DMS 273 treated with DMSO at 0.1 percent for 48 hours (cell line): ENCODE results near the gene GPR135.
A peak's percentile ranks its signal among the peaks of the same experiment; 100 is the strongest.

Source experiments
- DNase-seq: peaks from one replicate; lab custom pipeline; 2025; lab: John Stamatoyannopoulos, UW

Gene GPR135, protein sequence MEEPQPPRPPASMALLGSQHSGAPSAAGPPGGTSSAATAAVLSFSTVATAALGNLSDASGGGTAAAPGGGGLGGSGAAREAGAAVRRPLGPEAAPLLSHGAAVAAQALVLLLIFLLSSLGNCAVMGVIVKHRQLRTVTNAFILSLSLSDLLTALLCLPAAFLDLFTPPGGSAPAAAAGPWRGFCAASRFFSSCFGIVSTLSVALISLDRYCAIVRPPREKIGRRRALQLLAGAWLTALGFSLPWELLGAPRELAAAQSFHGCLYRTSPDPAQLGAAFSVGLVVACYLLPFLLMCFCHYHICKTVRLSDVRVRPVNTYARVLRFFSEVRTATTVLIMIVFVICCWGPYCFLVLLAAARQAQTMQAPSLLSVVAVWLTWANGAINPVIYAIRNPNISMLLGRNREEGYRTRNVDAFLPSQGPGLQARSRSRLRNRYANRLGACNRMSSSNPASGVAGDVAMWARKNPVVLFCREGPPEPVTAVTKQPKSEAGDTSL

DNA sequence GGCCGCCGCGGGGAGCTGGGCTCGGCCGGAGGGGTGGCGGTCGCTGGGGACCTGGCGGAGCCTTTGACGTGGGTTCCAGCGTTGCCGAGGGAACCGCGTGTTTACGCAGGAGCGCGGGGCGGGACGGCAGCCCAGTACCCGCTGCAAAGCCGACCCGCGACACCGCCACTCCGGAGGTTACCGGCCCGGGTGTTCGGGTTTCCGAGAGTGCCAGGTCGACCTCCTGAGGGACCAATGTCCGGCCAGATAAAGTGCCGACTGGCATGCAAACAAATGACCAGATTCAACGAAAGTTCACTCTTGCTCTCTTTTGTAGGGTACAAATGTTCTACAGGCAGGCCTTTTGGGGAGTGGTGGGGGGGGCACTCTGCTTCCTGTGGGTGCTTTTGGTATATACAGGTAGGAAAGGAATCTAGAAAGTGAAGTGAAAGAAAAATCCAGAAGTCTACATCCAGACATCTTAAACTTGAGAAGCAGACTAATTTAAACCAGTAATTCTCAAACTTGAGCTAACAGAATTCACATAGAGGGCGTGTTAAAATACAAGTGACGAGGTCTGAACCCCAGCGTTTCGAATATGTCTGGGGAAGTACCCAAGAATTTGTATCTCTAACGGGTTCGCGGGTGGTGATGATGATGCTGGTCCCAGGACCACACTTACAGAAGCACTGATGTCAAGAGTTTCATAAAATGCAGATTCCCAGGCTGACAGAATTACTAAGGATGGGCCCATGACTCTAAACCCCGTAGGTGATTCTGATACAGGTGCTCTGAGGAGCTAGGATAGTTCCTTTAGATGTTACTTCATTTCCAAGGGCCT is at the start of gene GPR135:
Gene GPR135 (minus strand): TSS at position 65 of the 820 bp plus-strand sequence. CDS start 154 bp downstream, outside the sequence.
- no peak for DNase-seq

DNA sequence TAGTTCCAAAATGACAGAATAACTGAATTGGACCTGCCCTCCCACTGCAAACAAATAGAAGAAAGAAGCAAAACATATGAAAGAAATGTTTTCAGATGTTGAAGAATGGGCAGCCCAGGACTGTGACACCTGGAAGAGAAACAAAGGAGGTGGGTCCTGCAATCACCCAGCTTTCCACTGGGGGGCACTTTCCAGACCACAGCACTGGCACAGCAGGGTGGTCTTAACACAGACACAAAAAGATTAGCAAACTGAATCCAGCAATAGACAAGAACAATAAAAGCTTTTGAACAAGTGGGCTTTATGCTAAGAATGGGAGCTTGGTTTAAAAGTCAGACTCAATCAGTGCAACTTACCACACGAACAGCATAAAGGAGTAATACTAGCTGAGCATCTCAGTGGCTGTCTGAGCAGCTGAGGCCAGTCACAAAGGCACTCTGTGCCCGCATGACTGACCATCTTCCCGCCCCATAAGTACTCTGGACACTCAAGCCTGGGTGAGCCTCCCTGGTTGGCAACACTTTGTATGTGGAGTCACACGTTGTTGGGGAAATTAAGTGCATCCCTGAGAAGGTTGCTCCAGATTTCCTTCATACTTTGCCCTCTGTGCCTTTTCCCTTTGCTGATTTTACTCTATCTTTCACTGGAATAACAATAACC is 46.9 kb upstream of the GPR135 start:
- no peak for DNase-seq

DNA sequence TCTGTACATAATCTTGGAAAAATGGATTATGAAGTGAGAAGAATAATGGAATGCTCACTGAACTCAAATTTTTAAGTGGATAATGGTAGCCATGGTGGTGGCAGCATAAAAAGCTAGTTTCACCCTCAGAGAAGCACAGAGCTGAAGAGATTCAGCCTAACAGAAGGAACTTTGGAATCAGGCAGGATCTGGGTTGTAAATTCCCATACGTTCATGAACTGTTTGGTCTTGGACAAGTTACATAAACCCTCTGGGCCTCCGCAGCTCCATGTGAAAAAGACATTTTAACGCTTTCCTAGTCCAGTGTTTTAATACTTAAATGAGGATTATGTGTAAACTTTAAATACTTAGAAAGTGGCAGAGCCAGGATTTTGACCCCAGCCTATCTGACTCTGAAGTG is 45.8 kb upstream of the GPR135 start:
- DNase-seq, result no peak

DNA sequence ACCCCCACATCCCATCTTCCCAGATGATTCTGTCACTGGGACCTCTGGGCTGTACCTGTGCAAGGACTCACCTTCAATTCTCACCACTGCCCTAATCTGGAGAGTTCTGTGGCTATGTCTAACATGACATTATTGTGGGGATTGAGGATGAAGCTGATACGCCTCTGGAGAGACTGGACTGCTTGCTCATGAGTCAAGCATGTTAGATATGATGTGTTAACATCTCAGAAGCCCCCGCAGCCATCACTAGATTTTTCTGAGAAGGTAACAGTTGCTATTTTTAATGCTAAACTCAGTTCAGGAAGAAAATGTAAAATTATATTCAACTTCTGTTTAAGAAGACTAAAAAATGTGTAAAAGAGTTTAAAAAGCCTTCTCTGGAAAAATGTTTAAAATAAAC is 44.8 kb upstream of the GPR135 start:
- DNase-seq, result no peak

DNA sequence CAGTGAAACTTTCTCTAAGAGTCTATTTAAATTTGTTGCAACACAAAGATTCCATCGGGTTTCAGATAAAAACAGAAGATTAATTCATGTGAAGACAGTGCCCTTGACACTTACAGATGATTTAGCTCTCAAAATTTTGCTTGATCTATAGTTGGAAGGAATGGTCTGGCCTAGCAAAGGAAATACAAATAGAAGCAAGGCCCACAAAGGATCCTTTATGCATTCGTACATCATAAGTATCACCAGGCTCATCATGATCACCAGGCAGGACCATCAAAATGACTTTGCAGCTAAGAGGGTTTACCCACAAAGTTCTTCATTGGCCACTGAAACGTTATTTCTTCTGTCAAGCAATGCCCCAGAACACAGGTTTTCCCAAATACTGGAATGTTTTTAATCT is 43.9 kb upstream of the GPR135 start:
- DNase-seq, result no peak

DNA sequence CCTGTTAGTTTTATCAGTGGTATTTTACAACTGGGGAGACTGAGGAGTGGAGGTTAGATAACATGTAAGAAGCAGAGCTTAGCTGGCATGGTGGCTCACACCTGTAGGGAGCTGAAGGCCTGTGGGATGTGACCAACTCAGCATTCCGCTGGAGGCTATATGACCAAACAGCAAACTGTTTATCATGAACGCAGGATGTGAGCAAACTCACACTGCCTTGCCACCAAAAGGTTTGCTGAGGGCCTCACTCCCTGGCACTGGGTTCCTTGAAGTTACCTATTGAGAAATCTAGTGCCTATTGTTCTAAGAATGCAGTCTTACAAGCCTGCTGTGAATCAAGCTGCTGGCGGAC is 42.5 kb upstream of the GPR135 start:
- no peak for DNase-seq

DNA sequence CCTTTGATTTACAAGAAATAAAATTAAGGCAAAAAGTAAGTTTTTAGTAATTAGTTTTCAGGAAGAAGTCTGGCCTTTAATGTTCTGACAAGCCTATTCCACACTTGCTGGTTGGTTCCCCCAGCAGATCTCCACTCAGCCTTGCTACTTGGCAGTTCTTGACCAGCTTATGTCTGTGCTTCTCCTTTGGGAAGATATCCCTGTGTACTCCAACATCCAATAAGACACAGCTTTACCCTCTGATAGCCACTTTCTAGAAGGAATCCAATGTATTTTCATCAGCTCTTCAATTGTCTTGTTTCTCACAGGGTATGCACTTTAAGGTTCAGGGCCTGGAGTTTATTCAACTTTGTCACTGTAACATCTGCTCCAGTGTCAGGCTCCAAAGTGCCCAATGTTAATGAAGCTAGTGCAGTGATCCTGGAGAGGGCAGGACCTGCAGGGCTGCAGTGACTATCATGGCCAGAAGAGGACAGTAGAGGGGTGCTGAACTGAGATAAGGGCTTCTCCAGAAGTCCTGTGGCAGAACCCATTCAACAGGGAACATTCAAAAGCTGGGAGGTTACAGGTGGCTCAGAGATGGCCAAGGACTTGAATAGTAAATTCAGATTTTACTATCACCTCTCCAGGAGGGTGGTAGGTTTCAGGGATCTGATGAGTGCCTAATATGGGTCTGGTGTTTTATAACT is 42.0 kb upstream of the GPR135 start:
- peak; percentile 67 for DNase-seq

DNA sequence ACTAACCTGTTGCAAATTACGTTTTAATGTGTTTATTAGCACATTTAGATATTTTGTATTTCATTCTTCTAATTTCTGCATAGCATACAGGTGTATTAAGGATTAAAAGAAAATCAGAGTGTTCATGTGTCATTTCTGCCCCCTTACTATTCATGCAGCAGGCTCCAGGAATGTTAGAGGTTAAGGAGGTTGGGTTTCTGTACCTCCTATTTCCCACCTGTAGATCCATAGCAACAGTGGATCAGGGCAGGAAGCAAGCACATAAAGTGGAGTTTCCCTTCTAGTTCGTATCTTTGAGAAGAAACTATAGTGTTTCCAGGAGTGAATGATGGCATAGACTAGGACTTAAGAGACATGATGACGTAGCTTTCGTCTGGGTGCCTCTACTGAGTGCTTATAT is 38.1 kb upstream of the GPR135 start:
- no peak for DNase-seq

DNA sequence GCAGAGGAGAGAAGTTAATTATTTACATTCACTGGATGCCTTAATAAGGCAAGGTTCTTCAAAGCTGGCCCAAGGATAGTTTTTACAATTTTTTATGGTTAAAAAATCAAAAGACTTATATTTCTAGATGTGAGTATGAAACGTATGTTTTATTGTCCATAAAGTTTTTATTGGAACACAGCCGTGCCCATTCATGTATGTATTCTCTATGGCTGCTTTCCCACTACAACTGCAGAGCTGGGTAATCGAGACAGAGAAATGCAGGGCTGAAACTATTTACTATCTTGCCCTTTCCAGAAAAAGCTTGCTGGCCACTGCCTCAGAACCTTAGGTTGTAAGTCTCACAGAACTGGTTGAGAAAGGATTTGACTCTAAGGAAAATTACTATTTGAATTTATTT is 35.6 kb upstream of the GPR135 start:
- DNase-seq, result no peak

DNA sequence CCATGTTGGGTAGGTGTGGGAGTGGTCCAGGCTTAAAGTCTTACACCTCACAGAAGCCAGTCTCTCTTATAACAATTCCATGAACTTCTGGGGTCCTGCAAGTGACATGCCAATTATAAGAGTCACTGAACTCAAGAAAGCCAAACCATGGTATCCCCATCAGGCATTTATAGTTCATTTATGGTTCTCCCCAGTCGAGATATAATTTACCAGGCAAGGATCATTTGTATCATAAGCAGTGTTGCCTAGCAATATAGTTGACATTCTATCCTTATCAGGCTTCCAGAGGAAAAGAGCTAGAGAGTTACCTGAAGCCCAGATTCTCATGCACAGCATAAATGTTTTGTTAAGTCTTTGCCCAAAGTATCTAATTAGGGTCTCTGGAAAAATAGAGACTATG is 27.2 kb upstream of the GPR135 start:
- DNase-seq, result no peak

DNA sequence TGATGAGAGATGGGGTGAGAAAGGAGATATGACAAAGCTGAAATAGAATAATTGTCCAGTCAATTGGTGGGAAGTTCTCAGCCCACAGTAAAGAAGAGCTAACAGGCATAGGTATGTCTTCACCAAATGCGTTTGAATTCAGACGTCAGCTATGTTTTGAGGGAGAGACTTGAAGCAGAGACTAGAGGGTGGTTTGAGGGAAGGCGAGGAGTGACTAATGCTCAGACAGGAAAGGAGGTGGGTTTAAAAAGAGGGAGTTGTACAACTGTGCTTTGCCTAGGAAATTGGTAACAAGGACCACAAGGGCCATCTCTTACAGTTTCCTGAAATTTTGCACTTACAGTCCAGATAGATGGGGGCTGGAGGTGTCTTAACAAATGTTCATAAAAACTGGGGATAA is 25.6 kb upstream of the GPR135 start:
- no peak for DNase-seq

DNA sequence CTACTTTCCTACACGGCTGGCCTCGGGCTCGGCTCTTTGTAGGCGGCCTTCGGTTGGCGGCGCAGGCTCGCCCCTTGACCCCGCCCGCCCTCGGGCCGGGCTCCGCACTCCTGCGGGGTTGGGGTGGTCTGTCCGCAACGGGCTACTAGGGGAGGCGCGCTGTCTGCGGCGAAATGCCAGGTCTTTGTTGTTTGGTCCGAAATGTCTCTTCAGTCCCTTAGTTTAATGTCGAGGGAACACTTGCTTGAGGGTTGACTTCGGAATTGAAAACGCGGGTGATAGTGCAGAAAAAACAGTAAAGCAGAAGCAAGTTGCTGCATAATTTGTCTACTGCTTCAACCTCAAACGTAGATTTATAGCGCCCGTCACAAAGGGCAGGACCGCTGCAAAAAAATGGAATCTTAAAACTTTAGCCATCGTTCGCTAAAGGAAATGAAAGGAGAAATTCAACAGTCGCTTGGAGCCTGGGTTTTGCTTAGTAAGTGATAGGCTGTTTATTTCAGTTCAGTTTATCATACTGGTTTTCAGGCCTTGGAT is 19.5 kb upstream of the GPR135 start:
- peak; percentile 18 for DNase-seq

DNA sequence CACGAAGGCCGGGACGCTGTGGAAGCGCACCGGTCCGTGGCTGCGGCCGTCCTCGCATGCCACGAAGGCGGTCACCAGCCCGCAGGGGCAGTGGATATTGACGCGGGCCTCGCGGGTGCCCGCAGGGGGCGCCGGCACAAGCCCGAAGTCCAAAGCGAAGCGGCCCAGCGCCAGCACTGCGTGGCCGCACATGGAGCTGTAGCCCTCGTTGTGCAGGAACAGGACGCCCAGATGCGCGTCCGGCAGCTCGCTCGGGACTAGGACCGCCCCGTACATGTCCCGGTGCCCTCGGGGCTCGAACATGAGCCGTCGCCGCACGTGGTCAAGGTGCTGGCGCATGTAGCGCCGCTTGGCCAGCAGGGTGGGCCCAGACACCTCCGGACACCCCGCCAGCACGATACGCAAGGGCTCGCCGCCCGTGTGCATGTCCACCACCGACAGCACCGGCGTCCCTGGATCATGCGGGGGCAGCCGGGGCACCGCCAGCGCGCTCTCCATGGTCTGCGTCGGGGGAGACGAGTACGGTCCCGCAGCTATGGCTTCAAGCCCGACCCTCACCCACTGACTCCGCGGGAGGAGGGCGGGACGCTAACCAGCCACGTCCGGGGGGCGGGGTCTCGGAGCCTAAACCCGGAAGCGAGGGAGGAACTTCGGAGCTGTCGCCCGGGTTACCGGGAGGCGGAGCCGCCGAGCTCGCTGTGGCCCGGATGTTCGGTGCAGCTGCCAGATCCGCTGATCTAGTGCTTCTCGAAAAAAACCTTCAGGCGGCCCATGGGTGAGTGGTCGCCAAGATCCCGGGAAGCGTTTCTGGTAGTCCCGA is 18.8 kb upstream of the GPR135 start, which contains the start of the genes JKAMP and L3HYPDH:
Gene JKAMP (plus strand): TSS at position 699 of the 820 bp plus-strand sequence. CDS start 73 bp downstream, at position 772.
Gene L3HYPDH (minus strand): TSS at position 590 of the 820 bp plus-strand sequence. CDS start 92 bp downstream, at position 498.
- peak; percentile 82 for DNase-seq

DNA sequence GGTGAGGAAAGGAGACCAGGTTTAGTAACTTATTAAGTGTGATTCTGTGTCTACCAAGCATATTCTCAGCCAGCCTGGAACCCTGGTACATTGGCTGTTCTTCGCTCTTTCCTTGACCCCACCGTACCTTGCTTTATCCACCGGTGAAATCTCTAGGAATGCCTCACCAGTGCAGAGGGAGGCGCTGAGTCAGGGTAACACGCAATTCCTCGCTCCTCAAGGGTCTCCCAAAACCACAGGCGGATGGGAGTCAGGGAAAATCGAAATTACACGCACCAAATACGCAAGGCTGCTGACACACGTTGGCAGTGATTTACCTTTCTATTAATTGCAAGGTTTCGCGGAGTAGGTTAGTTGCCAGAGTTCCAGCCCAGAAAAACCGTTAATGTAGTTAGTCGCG is 18.2 kb upstream of the GPR135 start:
- DNase-seq, result no peak

DNA sequence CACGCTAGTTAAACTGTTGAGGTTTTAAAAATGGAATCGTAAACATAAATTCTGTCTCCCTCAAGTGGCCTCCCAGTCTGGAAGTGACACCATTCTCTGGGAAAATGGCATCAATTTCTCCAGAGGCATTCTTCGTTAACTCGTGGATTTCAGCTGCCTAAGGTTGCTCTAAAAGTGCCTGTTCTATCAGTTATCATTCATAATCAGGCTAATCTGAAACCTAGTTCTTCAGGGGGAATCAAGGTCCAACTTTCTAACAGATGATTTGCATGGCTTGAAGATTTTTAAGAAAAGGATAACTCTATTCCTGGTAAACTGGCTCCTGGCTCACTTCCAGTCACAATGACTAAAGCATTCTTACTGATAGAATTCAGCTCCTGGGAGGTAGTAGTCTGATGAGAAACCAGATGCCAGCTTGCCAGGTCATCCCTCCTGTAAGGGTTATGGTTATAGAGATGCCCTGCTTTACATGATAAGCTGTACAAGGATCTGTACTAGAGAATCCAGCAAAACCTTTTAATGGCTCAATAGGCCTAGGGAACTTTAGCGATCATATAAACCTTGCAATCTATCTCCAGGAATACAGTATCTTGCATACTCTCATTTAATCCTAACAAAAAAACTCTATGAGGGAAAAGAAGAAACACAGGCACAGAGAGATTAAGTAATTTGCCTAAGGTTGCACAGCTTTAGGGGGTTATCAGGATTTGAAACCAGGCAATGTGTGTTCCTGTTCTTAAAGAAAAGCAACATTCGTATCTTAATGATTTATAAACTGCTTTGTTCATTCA is 17.6 kb upstream of the GPR135 start:
- DNase-seq, result peak; percentile 31

DNA sequence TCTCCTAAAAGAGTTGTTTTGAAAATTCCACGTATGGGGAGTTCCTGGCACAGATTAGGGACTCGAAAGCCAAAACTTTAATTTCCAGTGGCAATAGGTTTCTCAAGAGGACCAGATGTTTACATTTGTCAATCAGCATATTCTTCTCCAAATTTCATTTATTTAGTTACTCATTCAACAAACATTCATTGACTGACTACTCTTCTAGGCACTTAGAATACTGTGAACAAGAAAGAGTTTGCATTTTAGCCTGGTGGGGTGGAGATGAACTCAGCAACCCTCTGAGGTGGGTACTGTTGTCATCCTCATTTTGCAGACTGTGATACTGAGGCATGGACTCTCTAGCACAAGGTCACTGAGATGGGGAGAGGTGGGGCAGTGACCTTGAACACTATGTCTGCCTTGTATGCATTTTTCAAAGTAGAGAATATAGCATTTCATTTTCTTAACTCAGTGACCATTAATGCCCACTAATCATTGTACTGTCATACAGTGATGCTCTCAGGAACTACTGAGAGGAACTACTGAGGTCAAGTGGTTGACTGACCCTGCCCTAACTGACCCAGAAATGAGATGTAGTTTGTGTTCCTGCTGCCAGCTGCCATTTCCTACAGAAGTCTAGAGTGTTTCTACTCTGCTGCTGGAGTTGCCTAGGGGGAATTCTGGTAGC is 16.8 kb upstream of the GPR135 start:
- DNase-seq, result no peak

DNA sequence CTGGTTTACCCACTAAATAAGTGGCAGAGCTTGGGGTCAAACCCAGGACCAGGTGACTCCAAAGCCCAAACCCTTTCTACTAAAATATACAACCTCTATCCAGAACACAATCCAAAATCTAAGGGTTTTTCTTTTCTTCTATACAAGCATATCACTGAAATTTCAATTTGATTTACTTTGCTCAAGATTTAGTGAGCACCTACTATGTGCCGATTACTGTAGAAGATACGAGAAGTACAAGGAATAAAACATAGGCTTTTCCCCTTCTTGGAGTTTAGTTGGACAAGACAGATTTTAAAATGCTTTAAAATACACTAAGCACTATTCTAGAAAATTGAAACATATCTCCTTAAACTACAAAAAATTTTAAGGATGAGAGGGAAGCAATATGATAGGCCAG is 16.2 kb upstream of the GPR135 start:
- DNase-seq, result no peak

DNA sequence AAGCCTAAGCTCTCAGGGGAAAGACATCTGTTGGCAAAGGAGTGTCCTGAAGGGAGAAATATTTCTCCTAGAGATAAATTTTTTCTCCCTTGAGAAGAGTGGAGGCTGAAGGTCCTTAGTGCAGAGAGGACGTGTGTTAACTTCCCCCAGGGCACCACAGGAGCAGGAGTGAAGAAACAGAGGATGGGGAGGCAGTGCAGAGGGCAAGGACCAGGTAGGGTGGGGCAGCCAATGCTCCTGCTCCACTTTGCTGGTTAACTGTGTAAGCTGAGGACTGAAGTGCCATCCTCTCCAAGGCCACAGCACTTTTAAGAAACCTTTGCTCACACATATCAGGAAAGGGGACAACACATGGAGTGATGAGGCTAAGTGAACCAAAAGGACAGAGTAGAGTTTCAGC is 15.0 kb upstream of the GPR135 start:
- no peak for DNase-seq

DNA sequence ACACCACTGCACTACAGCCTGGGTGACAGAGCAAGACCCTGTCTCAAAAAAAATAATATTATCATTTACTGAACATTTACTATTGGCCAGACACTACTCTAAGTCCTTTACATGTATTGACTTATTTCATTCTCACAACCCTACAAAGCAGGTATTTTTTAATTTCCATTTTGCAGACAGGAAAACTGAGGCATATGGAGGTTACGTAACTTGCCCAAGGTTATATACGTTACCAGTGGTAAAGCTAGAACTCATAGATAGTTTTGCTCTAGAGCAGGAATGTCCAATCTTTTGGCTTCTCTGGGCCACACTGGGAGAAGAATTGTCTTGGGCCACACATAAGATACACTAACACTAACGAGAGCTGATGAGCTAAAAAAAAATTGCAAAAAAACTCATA is 13.4 kb upstream of the GPR135 start:
- DNase-seq, result no peak
